Activated CD8-positive, alpha-beta memory T cell treated with anti-CD3 and anti-CD28 coated beads for 1 hour (primary cell): ENCODE measurements around the gene ARHGEF12.

ENCODE experiments used
- DNase-seq, 2 donors: peaks; one replicate each; pipeline ENCODE4 v3.0.0-alpha.2; 2020; ENCODE audit warnings: low read depth in 1 of 2; ENCODE audit errors: extremely low read depth in 1 of 2

Gene ARHGEF12

DNA sequence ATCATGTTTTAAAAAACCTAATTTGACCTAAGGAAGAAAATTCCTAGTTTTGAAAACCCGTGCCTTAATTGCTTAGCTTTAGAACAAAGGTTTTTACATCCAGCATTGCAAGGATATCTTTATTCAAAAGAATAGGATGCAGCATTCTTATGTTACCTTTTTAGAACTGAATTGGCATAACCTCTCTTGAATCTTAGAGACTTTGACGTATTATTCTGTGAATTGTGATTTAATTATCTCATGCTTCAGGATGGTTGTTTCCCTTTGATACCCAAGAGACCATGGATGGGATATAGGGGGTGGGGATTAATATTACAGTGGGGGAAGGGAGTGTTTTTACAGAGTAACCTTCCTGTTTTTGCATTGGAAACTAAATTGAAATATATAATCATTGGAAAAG, 49.4 kb downstream of the ARHGEF12 start:
- no peak for DNase-seq

GRCh38 chr11:120386318-120386717, 50.1 kb downstream of the ARHGEF12 start:
- no peak for DNase-seq

GRCh38 chr11:120386774-120387371, 50.7 kb downstream of the ARHGEF12 start:
- DNase-seq, result no peak

GRCh38 chr11:120388261-120388660, 52.0 kb downstream of the ARHGEF12 start:
- no peak for DNase-seq

DNA sequence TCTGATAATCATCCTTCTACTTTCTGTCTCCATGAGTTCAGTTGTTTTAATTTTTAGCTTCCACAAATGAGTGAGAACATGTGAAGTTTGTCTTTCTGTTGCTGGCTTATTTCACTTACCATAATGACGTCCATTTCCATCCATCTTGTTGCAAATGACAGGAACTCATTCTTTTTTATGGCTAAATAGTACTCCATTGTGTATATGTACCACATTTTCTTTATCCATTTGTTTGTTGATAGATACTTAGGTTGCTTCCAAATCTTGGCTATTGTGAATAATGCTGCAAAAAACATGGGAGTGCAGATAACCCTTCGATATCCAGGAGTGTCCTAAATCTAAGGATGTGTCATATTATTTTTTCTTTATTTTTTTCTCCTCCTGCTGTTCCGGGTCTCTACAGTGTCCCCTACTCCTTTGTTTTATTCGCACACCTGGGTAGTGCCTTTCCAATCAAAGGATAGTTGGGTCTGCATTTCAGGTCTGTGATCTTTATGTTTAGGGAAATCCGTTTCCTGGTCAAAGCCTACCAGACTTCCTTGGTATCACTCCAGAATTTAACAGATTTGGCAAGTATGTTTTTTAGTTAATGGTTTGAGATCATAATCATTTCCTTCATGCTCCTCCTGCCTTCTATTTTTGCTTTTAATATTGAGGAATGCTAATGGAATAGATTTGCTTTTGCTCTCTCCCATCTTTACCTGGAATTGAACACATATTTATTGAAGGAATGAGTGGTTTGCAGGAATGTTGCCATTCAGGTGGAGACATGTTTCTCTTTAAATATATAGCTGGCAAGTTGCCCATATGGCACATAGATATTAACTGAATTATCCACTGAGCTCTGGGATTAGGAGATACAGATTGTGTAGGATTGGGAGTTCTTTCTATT, 53.7 kb downstream of the ARHGEF12 start:
- no peak for DNase-seq

- DNase-seq, result no peak
These were observed 54.3 kb downstream of the ARHGEF12 start for GRCh38 chr11:120390585-120390922.

GRCh38 chr11:120391292-120391691, 55.1 kb downstream of the ARHGEF12 start:
- DNase-seq, result no peak

GRCh38 chr11:120391854-120392253, 55.6 kb downstream of the ARHGEF12 start:
- no peak for DNase-seq

DNA sequence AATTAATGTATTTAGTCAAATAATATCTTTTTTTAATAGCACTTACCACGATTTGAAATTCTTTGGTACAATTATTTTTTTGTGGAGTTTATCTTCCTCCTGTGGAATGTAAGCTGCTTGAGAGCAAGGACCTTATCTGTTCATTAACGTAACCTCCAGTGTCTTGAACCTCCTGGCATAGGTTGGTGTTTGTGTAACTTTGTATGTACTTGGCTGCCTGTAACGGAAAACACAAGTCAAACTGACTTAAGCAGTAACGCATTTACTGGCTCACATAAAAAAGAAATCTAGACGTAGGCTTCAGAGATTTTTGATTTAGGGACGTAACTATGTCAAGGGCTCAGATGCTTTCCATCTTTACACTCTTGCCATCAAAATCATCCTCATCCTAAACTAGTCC, 56.1 kb downstream of the ARHGEF12 start:
- DNase-seq, result no peak

DNA sequence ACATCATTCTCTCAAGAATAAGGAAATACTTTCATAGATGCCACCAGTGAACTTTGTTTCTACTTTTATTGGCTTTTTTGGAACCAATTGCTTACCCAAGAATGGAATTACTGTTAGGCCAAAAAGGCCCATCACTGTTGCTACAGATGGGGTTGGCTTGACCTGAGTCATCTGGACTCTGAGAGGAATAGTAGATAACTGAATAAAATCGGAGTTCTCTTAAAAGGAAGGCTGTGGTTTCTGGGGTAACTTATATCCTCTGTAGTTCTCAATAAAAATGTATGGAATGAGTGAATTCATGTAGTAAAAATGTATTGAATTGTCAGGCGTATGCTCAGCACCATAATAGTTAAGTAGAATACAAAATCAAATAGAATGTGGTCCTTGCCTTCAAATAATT, 56.6 kb downstream of the ARHGEF12 start:
- no peak for DNase-seq

GRCh38 chr11:120394119-120394518, 57.9 kb downstream of the ARHGEF12 start:
- no peak for DNase-seq

- DNase-seq, result no peak
These were observed 59.6 kb downstream of the ARHGEF12 start for GRCh38 chr11:120395778-120396177.

- DNase-seq, result no peak
These were observed 61.9 kb downstream of the ARHGEF12 start for GRCh38 chr11:120398132-120398531.

DNA sequence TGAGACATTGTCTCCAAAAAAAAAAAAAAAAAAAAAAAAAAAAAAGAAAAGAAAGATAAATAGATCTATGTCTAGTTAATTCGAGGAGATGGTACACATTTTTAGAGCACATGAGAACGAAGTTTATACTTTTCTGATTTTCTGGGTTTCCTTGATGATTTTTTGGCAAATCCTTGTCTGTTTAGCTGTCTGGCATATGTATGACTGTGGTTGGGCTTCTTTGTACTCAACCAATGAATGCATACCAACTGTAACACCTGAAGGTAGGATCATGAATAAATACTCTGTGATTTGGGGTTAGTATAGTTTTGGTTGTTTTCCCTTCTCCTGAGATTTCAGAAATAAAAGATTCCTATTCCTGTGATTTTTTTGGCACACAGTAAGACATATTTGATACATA, 63.1 kb downstream of the ARHGEF12 start:
- DNase-seq, result no peak

- DNase-seq, result no peak
These were observed 64.6 kb downstream of the ARHGEF12 start for GRCh38 chr11:120400564-120401364.

DNA sequence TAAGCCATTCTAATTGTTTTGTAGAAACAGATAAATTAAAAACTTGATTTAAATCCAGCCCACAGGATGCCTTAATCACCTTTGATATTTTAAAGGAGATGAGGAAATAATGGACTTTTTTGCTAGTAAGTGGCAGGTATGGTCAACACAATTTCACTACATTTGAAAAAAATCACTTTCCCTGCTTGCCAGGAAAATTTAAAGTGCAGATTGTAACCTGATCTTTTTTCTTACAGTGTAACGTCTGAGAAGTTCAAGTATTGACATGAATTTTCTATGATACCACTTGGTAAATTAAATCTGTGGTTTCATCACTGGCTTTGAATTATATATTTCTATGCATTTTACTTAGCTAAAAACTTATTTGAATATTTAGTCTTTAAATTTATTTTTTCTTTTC, 65.3 kb downstream of the ARHGEF12 start:
- no peak for DNase-seq

- no peak for DNase-seq
These were observed 67.8 kb downstream of the ARHGEF12 start for GRCh38 chr11:120403966-120404365.

GRCh38 chr11:120404495-120404894, 68.3 kb downstream of the ARHGEF12 start:
- no peak for DNase-seq

DNA sequence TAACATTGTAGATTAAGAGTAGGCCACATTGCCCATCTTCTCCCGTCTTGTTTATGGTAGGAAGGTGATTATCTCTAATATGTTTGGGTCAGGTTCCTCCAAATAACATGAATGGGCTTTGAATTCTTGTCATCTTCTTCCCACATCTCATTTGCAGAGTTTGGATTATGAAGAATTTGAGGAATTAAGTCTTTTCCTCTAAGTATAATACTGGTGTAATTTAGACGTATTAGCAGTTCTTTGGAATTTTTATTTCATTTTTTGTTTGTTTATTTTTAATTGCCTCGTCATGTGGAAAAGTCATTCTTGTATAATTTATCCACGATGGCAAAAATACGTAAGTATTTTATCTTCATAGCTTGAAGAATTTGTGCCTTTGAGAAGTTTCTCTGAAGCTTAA, 73.4 kb downstream of the ARHGEF12 start:
- no peak for DNase-seq

- DNase-seq, result no peak
These were observed 74.6 kb downstream of the ARHGEF12 start for GRCh38 chr11:120410622-120411380.

DNA sequence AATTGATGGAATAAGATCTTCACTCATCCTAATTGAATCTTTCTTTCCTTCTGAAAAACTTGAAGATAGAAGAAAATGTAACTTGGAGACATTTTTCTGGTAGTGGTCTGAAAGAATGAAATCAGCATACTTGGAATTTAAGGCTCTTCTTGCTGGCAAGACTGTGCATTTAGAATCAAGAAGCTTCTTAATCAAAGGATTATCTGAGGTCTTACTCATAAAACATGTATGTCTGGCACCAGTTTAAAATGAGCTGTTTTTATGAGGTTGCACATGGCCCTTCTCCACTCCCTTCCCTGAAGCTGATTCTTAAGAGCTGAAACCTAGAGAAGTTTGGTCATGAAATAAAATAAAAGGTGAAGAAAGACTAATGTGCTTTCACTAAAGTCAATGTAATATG, 77.3 kb downstream of the ARHGEF12 start:
- DNase-seq, result no peak
